HFFc6 (cell line): ENCODE measurements around the gene PSMG3. TPM values are rescaled to one million over a fixed set of nuclear protein-coding genes. Genes with fewer than 3 reads are reported as not detected.

Experiments used
- DNase-seq: peaks from one replicate; pipeline ENCODE4 v3.0.0-alpha.2; 2018
- H3K27ac Mint-ChIP-seq: 2 replicates; pipeline ENCODE4 v1.8.0; 2020; ENCODE audit warnings: mild to moderate bottlenecking, mixed read lengths
- H3K27me3 Mint-ChIP-seq: 2 replicates; pipeline ENCODE4 v1.8.0; 2021; ENCODE audit warnings: mild to moderate bottlenecking, moderate library complexity, mixed read lengths; ENCODE audit not compliant: insufficient read depth
- H3K36me3 Mint-ChIP-seq: 2 replicates; pipeline ENCODE4 v1.8.0; 2021; ENCODE audit warnings: low read depth, mixed read lengths
- H3K4me1 Mint-ChIP-seq: 2 replicates; pipeline ENCODE4 v1.8.0; 2020; ENCODE audit warnings: low read depth, mixed read lengths
- H3K4me3 Mint-ChIP-seq: 2 replicates; pipeline ENCODE4 v1.8.0; 2020; ENCODE audit warnings: mild to moderate bottlenecking, moderate library complexity, mixed read lengths
- H3K9me3 Mint-ChIP-seq: 2 replicates; pipeline ENCODE4 v1.8.0; 2020; ENCODE audit warnings: mild to moderate bottlenecking, mixed read lengths
- total RNA-seq, 6 experiments: library from RNA; stranded (reverse); fragmentation: NEBNext Ultra II Directional; extraction: Animal tissue kit (Norgen Biotek cat#: 25700); gene quantifications; 2 replicates in 1 of 6; 3 replicates in 5 of 6; pipeline ENCODE4 v1.2.3, GENCODE V29; 2021
- TF ChIP-seq, protein P1 (sequence below): fragments of 200-600 bp; sonication (generic); IDR thresholded peaks from 2 replicates; pipeline ENCODE4 v1.5.0; 2021; ENCODE audit warnings: antibody characterized with exemption, mild to moderate bottlenecking

PSMG3 gene
- total RNA-seq, 6 experiments from 2014 or later: 25.6 to 31.0 (median 28.2) TPM

DNA sequence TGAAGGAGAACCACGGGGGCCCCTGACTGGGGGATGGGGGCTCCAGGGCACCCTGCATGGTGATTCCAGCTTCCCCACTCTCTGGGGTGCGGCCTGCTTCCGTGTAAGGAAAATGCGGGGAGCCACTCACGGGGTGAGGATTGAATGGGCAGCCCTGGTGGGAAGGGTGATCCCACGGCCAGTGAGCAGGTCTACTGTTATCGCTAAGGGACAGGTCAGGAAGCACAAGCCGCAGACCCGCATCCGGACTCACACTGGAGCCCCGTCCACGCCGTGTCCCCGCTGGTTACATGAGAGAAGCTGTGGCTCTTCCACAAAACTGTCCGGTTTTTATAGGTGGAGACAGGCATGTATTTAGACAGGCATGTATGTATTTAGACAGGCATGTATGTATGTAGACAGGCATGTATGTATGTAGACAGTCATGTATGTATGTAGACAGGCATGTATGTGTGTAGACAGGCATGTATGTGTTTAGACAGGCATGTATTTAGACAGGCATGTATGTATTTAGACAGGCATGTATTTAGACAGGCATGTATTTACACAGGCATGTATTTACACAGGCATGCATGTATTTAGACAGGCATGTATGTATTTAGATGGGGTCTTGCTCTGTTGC, 5.7 kb downstream of the PSMG3 start:
- Mint-ChIP-seq H3K27ac (no peak overlapping the region), H3K4me1 (peaks cover 36% of the 10 kb centered on the region), H3K36me3 (peaks cover 19% of the 10 kb centered on the region), H3K27me3 (no peaks in the 10 kb centered on the region; the same call in none of the 2 replicates), H3K4me3 (no peak overlapping the region), H3K9me3 (no peaks in the 10 kb centered on the region)
- no peak for DNase-seq
- TF ChIP-seq, protein P1, sequence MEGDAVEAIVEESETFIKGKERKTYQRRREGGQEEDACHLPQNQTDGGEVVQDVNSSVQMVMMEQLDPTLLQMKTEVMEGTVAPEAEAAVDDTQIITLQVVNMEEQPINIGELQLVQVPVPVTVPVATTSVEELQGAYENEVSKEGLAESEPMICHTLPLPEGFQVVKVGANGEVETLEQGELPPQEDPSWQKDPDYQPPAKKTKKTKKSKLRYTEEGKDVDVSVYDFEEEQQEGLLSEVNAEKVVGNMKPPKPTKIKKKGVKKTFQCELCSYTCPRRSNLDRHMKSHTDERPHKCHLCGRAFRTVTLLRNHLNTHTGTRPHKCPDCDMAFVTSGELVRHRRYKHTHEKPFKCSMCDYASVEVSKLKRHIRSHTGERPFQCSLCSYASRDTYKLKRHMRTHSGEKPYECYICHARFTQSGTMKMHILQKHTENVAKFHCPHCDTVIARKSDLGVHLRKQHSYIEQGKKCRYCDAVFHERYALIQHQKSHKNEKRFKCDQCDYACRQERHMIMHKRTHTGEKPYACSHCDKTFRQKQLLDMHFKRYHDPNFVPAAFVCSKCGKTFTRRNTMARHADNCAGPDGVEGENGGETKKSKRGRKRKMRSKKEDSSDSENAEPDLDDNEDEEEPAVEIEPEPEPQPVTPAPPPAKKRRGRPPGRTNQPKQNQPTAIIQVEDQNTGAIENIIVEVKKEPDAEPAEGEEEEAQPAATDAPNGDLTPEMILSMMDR: no peak

DNA sequence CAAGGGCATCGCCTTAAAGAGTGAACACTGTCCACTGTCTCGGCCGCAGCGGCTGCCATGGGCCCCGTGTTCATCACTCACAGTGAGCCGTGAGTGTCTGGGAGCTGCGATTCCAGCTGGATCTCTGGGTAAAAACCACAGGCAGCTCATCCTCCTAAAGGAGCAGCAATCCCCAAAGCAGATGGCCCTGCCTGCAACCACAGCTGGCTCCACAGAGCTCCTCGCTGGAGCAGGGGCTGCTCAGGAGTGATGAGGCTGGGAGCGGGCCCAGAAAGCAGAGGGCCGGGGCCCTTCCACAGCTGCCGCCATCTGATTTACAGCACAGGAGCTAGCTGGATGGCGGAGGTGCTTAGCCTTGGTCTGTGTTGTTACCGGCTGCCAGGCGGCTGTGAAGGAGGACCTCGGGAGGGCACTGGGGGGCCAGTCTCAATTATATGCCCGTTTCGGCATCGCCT, 7.2 kb downstream of the PSMG3 start:
- TF ChIP-seq, protein P1: no peak
- H3K4me3 Mint-ChIP-seq: no peak overlapping the region
- H3K4me1 Mint-ChIP-seq: peaks cover 21% of the 10 kb centered on the region
- H3K27me3 Mint-ChIP-seq: no peaks in the 10 kb centered on the region; the same call in none of the 2 replicates
- no peaks in the 10 kb centered on the region for H3K9me3 Mint-ChIP-seq
- DNase-seq: no peak
- H3K36me3 Mint-ChIP-seq: peaks cover 9% of the 10 kb centered on the region
- no peak overlapping the region for H3K27ac Mint-ChIP-seq

DNA sequence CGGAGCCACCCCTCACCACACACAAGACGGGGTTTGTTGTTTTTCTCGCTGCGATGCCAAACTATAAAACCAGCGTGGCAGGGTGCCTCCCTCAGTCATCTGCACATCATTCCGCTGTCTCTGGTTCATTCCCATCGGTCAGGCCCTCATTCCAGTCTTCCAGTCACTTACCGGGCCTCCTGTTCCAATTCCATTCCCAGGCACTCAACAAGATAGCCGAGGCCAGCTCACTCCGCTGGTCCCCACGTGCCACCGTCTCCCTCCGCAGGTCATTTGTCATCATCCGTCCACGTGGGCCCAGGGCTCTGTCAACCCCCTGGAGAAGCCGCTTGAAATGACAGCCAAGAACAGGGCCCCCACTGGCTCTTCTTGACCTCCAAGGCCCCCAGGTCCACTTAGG, 7.7 kb downstream of the PSMG3 start:
- Mint-ChIP-seq H3K4me1 (peaks cover 16% of the 10 kb centered on the region), H3K27ac (no peak overlapping the region), H3K9me3 (no peaks in the 10 kb centered on the region)

DNA sequence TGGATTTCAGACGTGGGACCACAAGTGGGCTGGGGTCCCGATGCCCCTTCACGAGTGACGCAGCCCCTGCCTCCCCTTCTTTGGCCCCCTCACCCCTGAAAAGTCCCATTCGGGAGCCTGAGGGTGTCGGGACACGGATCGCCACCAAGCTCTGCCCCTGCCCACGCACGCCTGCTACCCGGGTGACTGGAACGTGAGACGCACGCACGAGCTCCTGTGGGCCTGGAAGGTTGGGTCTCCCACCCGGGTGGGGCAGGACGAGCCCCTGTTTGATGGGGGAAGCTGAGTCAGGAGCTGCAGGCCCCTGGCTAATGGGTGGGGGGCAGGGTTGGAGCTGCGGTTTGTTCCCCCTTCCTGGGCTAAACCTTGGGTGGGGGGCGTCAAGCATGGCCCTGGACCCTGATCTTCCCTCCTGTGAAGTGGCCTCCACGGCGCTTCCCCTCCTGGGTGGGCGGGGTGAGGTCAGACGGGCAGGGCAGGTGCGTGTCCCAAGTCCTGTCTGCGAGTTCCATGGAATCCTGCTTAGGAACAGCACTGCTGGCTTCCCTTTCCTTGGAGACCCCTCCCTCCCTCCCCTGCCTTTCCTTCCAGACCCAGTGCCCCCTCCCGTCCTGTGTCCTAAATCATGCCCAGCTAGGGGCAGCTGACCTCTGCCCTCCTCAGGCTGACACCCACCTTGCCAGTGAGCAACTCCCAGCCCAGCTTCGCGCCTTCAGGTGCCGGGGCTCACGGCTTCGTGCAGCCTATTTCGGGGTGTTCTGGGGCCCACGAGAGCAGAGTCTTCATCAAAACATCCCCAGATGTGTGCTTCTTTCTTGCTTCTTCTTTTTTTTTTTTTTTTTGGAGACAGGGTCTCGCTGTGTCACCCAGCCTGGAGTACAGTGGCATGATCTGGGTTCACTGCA, 8.5 kb downstream of the PSMG3 start:
- H3K36me3 Mint-ChIP-seq: no peaks in the 10 kb centered on the region; the same call in 1 of the 2 replicates
- no peak for DNase-seq
- no peak overlapping the region for H3K4me3 Mint-ChIP-seq
- TF ChIP-seq, protein P1: no peak
- no peaks in the 10 kb centered on the region for H3K9me3 Mint-ChIP-seq
- no peaks in the 10 kb centered on the region; the same call in 1 of the 2 replicates for H3K27me3 Mint-ChIP-seq
- no peak overlapping the region for H3K27ac Mint-ChIP-seq
- peaks cover 13% of the 10 kb centered on the region; the same call in 1 of the 2 replicates for H3K4me1 Mint-ChIP-seq

More for the DNA sequence above, 7.7 kb downstream of the PSMG3 start:
- DNase-seq: no peak
- Mint-ChIP-seq H3K27me3 (no peaks in the 10 kb centered on the region; the same call in 1 of the 2 replicates), H3K4me3 (no peak overlapping the region), H3K36me3 (peaks cover 4% of the 10 kb centered on the region)
- TF ChIP-seq, protein P1: no peak

DNA sequence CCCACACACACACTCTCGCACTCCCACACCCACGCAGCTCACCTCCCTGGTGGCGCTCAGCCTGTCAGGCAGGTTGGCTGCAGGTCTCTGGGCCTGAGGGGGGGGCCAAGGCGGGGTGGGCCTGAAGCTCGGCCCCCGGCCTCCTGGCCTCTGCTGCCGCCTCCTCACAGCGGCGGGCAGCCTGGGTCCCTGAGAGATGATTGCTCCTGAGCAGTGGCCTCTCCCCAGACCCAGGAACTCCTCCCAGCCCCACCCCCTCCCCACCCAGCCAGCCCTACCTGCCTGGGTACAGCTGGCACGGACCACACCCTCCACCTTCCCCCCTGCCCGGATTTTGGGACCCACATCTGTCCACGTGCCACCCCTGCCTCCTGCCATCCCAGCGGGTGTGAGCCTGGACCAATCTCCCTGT, 9.2 kb downstream of the PSMG3 start:
- peaks cover 16% of the 10 kb centered on the region for H3K4me1 Mint-ChIP-seq
- H3K9me3 Mint-ChIP-seq: no peaks in the 10 kb centered on the region
- H3K27me3 Mint-ChIP-seq: no peaks in the 10 kb centered on the region; the same call in none of the 2 replicates
- H3K4me3 Mint-ChIP-seq: no peak overlapping the region
- no peak overlapping the region for H3K27ac Mint-ChIP-seq
- DNase-seq: no peak
- TF ChIP-seq, protein P1: no peak
- H3K36me3 Mint-ChIP-seq: no peaks in the 10 kb centered on the region; the same call in 1 of the 2 replicates
